Astrocyte of the cerebellum (primary cell): ENCODE data around the gene KMT2C.

Experiments used
- DNase-seq: peaks from one replicate; pipeline ENCODE4 v3.0.0-alpha.2; 2011; ENCODE audit warnings: low read depth
- H3K4me3 ChIP-seq: 2 replicates; pipeline ENCODE4 v1.5.1; 2011; ENCODE audit warnings: mild to moderate bottlenecking, low read depth, low read length, moderate library complexity
- in situ Hi-C: cut with HindIII; loops from 2 replicates; pipeline ENCODE4 v1.10.0; 2017; ENCODE audit warnings: low sequenced_read_pairs
- TF ChIP-seq, protein P1 (sequence below): IDR thresholded peaks from 2 replicates; pipeline ENCODE4 v1.5.1; 2012; ENCODE audit warnings: low read length, low read depth, moderate library complexity, mild to moderate bottlenecking; ENCODE audit errors: missing control alignments

KMT2C gene

DNA sequence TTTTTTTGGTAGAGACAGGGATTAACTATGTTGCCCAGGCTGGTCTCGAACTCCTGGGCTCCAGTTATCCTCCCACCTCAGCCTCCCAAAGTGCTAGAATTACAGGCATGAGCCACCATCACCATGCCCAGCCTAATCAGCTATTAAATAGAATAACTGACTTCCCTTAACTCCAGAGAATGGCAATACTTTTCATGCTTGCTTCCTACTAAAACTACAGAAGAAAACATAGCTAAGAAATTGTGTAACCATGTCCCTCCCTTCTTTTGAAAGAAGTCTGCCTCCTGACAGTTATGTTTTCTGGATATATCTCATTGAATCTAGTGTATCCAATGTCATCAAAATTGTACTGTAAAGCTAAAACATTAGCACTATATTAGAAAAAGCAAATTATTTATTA lies 95.6 kb downstream of the KMT2C start:
- TF ChIP-seq, protein P1, sequence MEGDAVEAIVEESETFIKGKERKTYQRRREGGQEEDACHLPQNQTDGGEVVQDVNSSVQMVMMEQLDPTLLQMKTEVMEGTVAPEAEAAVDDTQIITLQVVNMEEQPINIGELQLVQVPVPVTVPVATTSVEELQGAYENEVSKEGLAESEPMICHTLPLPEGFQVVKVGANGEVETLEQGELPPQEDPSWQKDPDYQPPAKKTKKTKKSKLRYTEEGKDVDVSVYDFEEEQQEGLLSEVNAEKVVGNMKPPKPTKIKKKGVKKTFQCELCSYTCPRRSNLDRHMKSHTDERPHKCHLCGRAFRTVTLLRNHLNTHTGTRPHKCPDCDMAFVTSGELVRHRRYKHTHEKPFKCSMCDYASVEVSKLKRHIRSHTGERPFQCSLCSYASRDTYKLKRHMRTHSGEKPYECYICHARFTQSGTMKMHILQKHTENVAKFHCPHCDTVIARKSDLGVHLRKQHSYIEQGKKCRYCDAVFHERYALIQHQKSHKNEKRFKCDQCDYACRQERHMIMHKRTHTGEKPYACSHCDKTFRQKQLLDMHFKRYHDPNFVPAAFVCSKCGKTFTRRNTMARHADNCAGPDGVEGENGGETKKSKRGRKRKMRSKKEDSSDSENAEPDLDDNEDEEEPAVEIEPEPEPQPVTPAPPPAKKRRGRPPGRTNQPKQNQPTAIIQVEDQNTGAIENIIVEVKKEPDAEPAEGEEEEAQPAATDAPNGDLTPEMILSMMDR, result no peak
- in situ Hi-C loops, result no loop called here
- no peak for DNase-seq
- H3K4me3 ChIP-seq, result no peak overlapping the region

DNA sequence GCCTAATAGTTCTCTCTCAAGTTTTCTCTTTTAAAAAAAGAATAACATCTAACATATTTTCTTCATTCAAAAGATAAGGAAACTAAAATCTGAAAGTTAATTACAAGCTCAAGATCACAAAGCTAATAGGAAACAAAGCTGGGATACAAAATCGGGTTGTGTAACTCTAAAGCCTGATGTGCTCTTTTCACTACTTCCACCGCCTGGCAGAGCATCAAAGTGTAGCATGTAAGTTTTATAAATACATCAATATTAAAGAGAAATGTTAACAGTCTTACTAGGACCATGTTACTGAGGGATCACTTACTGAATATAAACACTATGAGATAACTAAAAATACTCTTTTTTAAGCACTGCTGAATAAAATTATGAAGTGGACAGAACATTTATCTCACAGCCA lies 97.2 kb downstream of the KMT2C start:
- in situ Hi-C loops, result no loop called here
- no peak for DNase-seq
- H3K4me3 ChIP-seq, result no peak overlapping the region
- TF ChIP-seq, protein P1, result no peak

DNA sequence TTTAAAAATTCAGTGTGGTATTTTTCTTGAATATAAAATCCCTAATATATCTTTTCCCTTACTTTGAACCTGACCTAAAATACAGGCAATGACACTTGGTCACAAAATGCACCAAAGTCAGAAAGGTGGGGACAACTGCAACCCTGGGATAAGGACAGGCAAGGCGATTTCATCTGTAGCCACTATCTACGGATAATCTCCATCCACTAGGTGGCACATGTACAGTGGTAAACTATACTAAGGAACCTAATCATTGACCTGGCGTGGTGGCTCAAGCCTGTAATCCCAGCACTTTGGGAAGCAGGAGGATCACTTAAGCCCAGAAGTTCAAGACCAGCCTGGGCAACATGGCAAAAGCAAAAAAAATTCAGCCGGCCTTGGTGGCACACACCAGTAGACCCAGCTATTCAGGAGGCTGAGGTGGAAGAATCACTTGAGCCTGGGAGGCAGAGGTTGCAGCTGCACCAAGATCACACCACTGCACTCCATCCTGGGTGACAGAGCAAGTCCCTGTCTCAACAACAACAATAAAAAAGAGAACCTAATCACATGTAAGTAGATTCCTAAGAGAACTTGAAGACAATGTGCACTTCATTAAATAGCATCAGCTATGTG lies 98.9 kb downstream of the KMT2C start:
- in situ Hi-C loops, result no loop called here
- DNase-seq, result peak; percentile 13
- no peak overlapping the region for H3K4me3 ChIP-seq
- TF ChIP-seq, protein P1, result peak; percentile 65

DNA sequence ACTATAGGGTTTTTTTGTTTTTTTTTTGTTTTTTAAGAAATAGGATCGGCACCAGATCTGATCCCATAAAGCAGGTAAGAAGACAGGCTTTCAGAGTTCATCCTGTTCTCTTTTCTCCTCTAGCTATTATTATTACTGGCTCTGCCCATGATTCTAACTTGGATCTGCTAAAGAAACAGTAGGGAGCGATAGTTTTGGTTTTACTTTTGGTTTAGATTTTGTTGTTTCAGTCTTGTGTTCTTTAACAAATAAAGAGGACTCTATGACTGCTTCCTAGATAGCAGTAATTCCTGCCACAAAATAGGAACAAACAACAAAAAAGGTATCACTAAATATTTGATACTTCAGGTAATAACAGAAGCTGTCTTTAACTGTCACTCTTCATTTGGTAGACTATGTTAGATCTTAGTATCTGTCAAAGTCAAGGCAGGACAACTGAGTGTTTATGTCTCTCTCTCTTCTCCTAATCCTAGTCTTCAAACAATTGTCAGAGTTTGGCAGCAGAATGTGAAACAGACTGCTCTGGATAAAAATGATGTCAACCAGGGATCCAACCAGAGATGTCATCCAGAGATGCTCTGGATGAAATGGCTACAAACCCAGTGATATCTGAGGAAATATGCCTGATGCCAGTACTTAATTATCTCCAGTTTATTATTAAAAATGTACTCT lies 99.8 kb downstream of the KMT2C start:
- in situ Hi-C loops, result no loop called here
- no peak for DNase-seq
- TF ChIP-seq, protein P1, result no peak
- no peak overlapping the region for H3K4me3 ChIP-seq

DNA sequence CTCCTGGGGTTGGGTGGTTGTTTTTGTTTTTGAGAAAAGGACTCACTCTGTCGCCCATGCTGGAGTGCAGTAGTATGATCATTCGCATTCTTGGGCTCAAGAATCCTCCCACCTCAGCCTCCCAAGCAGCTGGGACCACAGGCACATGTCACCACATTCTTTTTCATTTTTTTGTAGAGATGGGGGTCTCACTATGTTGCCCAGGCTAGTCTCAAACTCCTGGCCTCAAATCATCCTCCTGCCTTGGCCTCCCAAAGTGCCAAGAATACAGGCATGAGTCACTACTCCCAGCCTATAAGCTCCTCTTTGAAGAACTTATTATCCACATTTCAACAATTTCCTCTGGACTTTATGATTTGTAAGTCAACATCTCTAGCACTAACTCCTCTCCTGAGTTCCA lies 102.7 kb downstream of the KMT2C start:
- H3K4me3 ChIP-seq, result no peak overlapping the region
- in situ Hi-C loops, result no loop called here
- no peak for DNase-seq
- TF ChIP-seq, protein P1, result no peak

DNA sequence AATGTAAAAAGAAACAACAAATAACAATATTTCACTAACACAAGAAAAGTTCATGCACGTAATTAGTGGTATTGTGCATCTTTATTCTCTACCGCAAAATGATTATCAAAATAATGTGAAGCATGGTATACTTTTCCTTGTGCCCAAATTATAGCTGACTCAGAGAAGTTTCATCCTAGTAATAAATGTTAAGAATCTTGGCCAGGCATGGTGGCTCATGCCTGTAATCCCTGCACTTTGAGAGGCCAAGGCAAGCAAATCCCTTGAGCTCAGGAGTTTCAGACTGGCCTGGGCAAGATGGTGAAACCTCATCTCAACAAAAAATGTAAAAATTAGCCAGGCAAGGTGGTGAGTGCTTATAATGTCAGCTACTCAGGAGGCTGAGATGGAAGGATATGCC lies 105.0 kb downstream of the KMT2C start:
- DNase-seq, result no peak
- in situ Hi-C loops, result no loop called here
- TF ChIP-seq, protein P1, result no peak
- no peak overlapping the region for H3K4me3 ChIP-seq

DNA sequence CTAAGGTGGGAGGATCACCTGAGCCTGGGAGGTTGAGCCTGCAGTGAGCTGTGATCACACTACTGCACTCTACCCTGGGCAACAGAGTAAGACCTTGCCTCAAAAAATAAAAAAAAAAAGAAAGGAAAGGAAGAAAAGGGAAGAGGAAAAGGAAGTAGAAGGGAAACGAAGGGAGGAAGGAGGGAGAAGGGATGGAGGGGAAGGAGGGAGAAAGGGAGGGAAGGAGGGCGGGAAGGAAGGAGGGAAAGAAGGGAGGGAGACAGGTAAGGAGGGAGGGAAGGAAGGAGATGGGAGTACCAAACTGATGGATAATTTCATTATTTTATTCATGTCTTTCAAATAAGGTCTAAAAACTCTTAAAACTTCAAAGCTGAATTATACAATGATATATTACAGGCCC lies 106.3 kb downstream of the KMT2C start:
- H3K4me3 ChIP-seq, result no peak overlapping the region
- no peak for DNase-seq
- TF ChIP-seq, protein P1, result no peak
- in situ Hi-C loops, result no loop called here
